NCI-H1436 treated with DMSO at 0.1 percent for 48 hours (cell line): ENCODE measurements around the gene ACD.
A peak's percentile ranks its signal among the peaks of the same experiment; 100 is the strongest.
"Not testable (repeated sequence)": the region's sequence is repeated elsewhere in the genome, so short reads cannot be mapped to it uniquely, and the experiment has no call there.

Experiments used
- DNase-seq: peaks from one replicate; lab custom pipeline; 2025; lab: John Stamatoyannopoulos, UW

The ACD gene

GRCh38 chr16:67659675-67660563 is at the start of gene ACD:
TSS of gene ACD (minus strand) at chr16:67660260. CDS start at chr16:67660220, 40 bp downstream.
- DNase-seq: peak; percentile 53

GRCh38 chr16:67709050-67709449 is 49.0 kb upstream of the ACD start:
- no peak for DNase-seq

- DNase-seq: no peak
Measured at GRCh38 chr16:67708368-67708771, 48.3 kb upstream of the ACD start.

DNA sequence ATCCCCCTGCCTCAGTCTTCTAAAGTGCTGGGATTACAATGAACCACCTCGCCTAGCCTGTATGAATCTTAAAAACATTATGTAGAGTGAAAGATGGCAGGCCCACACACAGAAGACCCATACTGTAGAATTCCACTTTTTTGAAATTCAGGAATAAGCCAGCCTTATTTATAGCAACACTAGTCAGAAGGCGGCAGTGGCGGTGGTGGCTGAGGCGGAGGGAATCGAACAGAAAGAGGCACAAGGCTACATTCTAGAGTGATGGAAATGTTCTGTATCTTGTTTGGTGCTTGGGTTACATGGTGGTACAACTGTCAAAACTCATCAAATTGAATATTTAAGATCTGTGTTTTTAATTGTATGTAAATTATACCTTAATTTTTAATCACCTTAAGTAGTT is 47.7 kb upstream of the ACD start:
- no peak for DNase-seq

GRCh38 chr16:67707210-67707609 is 47.1 kb upstream of the ACD start:
- DNase-seq: no peak

- DNase-seq: no peak
Measured at GRCh38 chr16:67704110-67704509, 44.0 kb upstream of the ACD start.

DNA sequence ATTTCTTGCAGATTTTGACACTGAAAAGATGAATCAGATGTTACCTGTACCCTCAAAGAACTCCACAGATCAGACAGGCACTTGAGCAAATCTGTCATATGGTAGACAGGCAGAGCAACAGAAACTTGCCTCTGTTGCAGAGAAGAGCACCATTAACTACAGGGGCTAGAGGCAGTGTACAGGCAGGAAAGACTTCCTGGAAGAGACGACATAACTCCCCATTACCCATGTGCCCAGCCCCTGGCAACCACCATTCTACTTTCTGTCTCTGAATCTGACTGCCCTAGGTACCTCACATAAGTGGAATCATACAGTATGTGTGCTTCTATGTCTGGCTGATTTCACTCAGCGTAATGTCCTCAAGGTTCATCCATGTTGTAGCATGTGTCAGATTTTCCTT is 43.6 kb upstream of the ACD start:
- DNase-seq: no peak

DNA sequence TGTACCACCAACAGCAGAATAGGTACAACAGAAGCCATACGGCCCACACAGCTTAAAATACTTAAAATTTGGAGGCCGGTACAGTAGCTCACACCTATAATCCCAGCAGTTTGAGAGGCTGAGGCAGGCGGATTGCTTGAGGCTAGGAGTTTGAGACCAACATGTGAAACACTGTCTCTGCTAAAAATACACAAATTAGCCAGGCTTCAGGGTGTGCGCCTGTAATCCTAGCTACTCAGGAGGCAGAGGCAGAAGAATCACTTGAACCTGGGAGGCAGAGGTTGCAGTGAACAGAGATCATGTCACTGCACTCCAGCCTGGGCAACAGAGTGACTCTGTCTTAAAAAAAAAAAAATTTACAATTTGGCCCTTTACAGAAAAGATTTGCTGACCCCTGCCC is 42.1 kb upstream of the ACD start:
- DNase-seq: no peak

GRCh38 chr16:67701420-67701819 is 41.4 kb upstream of the ACD start:
- DNase-seq: no peak

DNA sequence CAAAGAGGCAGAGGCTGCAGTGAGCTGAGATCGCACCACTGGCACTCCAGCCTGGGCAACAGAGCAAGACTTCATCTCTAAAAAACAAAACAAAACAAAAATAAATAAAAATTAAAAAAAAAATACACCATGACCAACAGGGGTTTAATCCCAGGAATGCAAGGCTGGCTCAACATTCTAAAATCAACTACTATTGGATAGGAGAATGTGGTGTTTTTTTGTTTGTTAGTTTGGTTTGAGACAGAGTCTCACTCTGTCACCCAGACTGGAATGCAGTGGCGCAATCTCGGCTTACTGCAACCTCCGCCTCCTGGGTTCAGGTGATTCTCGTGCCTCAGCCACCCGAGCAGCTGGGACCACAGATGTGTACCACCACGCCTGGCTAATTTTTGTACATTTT is 39.2 kb upstream of the ACD start:
- DNase-seq: no peak

GRCh38 chr16:67697422-67698185 is 37.5 kb upstream of the ACD start:
- no peak for DNase-seq

- DNase-seq: no peak
Measured at GRCh38 chr16:67694611-67695010, 34.6 kb upstream of the ACD start.

- not testable (repeated sequence) for DNase-seq
Measured at GRCh38 chr16:67693517-67694285, 33.6 kb upstream of the ACD start.

DNA sequence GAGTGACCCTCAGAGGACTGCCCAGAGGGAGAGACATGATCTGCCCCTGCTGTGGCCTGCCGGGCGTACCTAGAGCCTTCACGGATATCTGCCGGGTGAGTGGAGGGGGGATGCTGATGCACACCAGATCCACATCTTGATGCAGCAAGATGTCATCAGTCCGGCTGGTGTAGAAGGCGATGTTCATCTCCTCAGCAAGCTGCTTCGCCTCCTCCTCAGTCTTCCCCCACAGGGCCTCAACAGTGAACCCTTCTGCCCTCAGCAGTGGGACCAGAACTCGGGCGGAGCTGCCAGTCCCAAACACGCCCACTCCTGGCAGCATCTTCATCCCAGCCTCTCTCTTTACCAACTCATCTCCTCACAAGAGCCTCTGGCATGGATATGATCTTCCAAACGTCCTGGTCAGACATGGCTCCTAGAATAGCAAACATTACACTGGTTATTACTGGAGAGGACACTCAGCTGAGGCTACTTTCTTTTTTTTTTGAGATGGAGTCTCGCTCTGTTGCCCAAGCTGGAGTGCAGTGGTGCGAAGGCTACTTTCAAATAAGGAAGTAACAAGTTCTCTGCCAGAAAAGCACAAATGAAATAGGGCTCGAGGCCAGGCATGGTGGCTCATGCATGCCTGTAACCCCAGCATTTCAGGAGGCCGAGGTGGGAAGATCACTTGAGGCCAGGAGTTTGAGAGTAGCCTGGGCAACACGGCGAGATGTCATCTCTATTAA is 25.5 kb upstream of the ACD start:
- DNase-seq: no peak

DNA sequence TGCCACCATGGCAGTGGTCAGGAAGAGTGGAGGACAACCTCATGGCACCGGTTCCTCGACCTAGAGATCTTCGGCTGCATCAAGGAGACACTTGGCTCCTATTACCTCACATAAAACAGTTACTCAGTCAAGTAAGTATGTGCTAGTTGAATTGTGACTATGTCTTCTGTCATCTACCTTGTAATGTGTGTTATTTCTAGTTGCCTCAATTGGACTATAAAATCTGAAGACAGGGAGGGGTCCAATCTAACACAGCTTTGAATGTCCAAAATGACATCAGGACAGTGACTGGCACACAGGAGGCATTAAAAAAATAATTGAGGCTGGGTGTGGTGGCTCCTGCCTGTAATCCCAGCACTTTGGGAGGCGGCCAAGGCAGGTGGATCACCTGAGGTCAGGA is 23.7 kb upstream of the ACD start:
- no peak for DNase-seq

GRCh38 chr16:67679935-67680897 is 20.2 kb upstream of the ACD start:
- DNase-seq: no peak

DNA sequence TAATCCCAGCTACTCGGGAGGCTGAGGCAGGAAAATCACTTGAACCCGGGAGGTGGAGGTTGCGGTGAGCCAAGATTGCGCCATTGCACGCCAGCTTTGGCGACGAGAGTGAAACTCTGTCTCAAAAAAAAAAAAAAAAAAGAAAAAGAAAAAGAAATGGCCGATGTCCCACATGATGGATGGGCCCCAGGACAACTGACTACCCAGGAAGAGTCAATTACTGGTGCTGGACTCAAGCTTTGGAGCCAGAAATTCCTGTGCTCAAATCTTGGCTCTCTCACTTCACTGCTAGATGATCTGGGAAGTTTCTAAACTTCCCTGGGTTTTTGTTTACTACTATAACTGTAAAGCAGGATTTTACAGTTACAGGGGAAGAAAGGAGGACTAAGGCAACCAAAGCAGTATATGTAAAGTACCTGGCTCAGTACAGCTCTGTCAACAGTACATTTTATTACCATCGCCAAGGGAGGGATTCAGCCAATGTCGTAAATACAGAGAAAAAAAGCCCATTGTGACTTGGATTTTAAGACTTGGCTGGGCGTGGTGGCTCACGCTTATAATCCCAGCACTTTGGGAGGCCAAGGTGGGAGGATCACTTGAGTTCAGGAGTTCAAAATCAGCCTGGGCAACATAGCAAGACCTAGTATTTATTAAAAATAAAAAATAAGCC is 18.4 kb upstream of the ACD start:
- DNase-seq: no peak

GRCh38 chr16:67677712-67678111 is 17.7 kb upstream of the ACD start:
- no peak for DNase-seq

DNA sequence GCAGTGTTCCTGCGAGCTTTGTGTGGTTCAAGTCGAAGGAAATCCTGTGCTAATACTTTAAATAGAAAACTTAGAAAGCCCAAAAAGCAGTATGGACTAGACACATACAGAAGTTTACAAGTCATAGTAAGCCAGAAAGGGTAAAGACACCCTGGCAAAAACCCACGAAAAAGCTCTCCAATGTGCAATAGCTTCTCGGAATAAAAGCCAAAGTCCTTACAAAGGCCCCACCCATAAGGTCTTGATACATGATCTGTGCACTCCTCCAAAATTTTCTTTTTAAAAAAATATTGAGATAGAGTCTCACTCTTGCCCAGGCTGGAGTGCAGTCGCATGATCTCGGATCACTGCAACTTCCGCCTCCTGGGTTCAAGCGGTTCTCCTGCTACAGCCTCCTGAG is 16.9 kb upstream of the ACD start:
- no peak for DNase-seq

DNA sequence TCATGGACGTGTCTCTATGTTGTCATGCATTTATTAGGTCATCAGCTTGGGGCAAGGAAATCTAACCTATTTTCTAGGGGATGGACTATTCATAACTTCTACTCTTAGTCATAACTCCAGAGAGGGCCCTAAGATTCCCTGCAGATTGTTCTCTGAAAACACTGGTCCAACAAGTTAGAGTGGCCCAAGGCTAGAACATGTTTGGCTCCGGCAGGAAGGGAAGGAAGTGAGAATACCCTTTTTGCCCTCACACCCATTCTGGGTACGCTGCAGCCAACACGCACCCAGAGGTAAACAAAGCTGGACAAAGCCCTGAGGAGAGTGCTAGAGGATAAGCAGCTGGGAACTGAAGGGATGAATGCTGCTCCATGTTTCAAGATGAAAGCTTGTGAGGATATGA is 16.5 kb upstream of the ACD start:
- no peak for DNase-seq
